Endothelial cell of umbilical vein (primary cell): ENCODE data around the gene NFIL3. TPM values are rescaled to one million over a fixed set of nuclear protein-coding genes. Genes with fewer than 3 reads are reported as not detected.

Experiments
- BruUV-seq: library from RNA; stranded (reverse); fragments of 400-500 nt; replicated peaks from 2 replicates; lab custom pipeline; 2021; lab: Mats Ljungman, UMichigan
- CTCF ChIA-PET: fragments of 300-600, 350-600 bp; sonication (Branson Sonifier 250); formaldehyde crosslinking; loops from one replicate; lab custom pipeline; 2021; ENCODE audit warnings: antibody characterized with exemption, inconsistent platforms; lab: Charles Lee
- POLR2A ChIA-PET: fragments of 300-600, 350-600 bp; sonication (Branson Sonifier 250); formaldehyde crosslinking; loops from one replicate; lab custom pipeline; 2021; ENCODE audit warnings: antibody characterized with exemption, inconsistent platforms; lab: Charles Lee
- DNase-seq: peaks from one replicate; pipeline ENCODE4 v3.0.0-alpha.2; 2011; ENCODE audit warnings: low read depth, low spot score
- FAIRE-seq: peaks from 2 replicates; lab custom pipeline; 2011; peaks lifted over from hg19 to GRCh38; lab: Jason Lieb, UNC
- H2AFZ ChIP-seq: 2 replicates; pipeline ENCODE4 v1.6.0; 2012; ENCODE audit warnings: low read depth, low read length, control low read depth, inconsistent platforms
- H3K27ac ChIP-seq: 2 replicates; pipeline ENCODE4 v1.5.1; 2011; ENCODE audit warnings: low read depth, mild to moderate bottlenecking, control low read depth, low read length, moderate library complexity; ENCODE audit not compliant: insufficient read depth
- H3K27me3 ChIP-seq, 2 experiments: 2 replicates each; pipeline versions ENCODE4 v1.6.0 to v1.6.1; 2011; ENCODE audit warnings: low read length in 2 of 2, mixed read lengths in 1 of 2; ENCODE audit not compliant: control insufficient read depth in 2 of 2, insufficient read depth in 2 of 2
- H3K36me3 ChIP-seq, 2 experiments: 2 replicates in 1 of 2; 3 replicates in 1 of 2; pipeline ENCODE4 v1.5.1; 2011; ENCODE audit warnings: low read length in 2 of 2, mild to moderate bottlenecking in 1 of 2, moderate library complexity in 1 of 2; ENCODE audit not compliant: control insufficient read depth in 2 of 2, insufficient read depth in 2 of 2; ENCODE audit errors: extremely low read depth in 1 of 2
- H3K4me1 ChIP-seq: 3 replicates; pipeline ENCODE4 v1.5.1; 2011; ENCODE audit warnings: mild to moderate bottlenecking, low read length; ENCODE audit not compliant: control insufficient read depth, insufficient read depth; ENCODE audit errors: extremely low read depth
- H3K4me2 ChIP-seq: 2 replicates; pipeline ENCODE4 v1.6.1; 2011; ENCODE audit warnings: low read length, control low read depth, mixed read lengths; ENCODE audit not compliant: insufficient read depth
- H3K4me3 ChIP-seq, 3 experiments: fragments of 200-600 bp in 1 of 3; sonication (generic), shearing (Covaris generic) in 1 of 3; replicated peaks in 1 of 3; 2 replicates each; pipeline ENCODE4 v1.5.1; 2011 to 2016; ENCODE audit warnings: control low read depth in 3 of 3, low read length in 3 of 3, mild to moderate bottlenecking in 2 of 3, inconsistent platforms in 1 of 3, low read depth in 1 of 3, moderate library complexity in 1 of 3; ENCODE audit not compliant: insufficient read depth in 1 of 3
- H3K79me2 ChIP-seq: 2 replicates; pipeline ENCODE4 v1.6.0; 2012; ENCODE audit warnings: low read length, inconsistent platforms; ENCODE audit not compliant: control insufficient read depth, insufficient read depth
- H3K9ac ChIP-seq: replicated peaks from 2 replicates; pipeline ENCODE3; 2011; ENCODE audit warnings: low read length, control low read depth; ENCODE audit not compliant: insufficient read depth; ENCODE audit errors: extremely low read depth
- H3K9me1 ChIP-seq: replicated peaks from 3 replicates; pipeline ENCODE4 v1.6.0; 2011; ENCODE audit warnings: mild to moderate bottlenecking, low read length; ENCODE audit not compliant: control insufficient read depth, insufficient read depth; ENCODE audit errors: extremely low read depth
- H3K9me3 ChIP-seq: replicated peaks from 2 replicates; pipeline ENCODE4 v1.5.1; 2012; ENCODE audit warnings: low read length, inconsistent platforms; ENCODE audit not compliant: control insufficient read depth, insufficient read depth
- H4K20me1 ChIP-seq: replicated peaks from 2 replicates; pipeline ENCODE3; 2011; ENCODE audit warnings: mild to moderate bottlenecking, low read length; ENCODE audit not compliant: control insufficient read depth, insufficient read depth; ENCODE audit errors: extremely low read depth
- CTCF ChIP-seq, 2 donors: IDR thresholded peaks; 1 replicate in 1 of 2; 2 replicates in 1 of 2; pipeline ENCODE4 v1.5.1; 2011; ENCODE audit warnings: low read length in 2 of 2, mild to moderate bottlenecking in 2 of 2, moderate library complexity in 2 of 2, control low read depth in 1 of 2, inconsistent platforms in 1 of 2, low read depth in 1 of 2; ENCODE audit not compliant: insufficient read depth in 1 of 2; ENCODE audit errors: extremely low read depth in 1 of 2
- EZH2 ChIP-seq: IDR thresholded peaks from 2 replicates; pipeline ENCODE4 v1.6.1; 2012; ENCODE audit warnings: borderline replicate concordance, low read depth, mild to moderate bottlenecking, moderate library complexity, low read length, inconsistent platforms; ENCODE audit not compliant: severe bottlenecking
- FOS ChIP-seq: IDR thresholded peaks from 2 replicates; pipeline ENCODE4 v1.6.1; 2011; ENCODE audit warnings: mild to moderate bottlenecking, low read length, moderate library complexity, borderline replicate concordance; ENCODE audit not compliant: insufficient read depth
- GATA2 ChIP-seq: IDR thresholded peaks from 2 replicates; pipeline ENCODE4 v1.7.0; 2011; ENCODE audit warnings: low read depth, mild to moderate bottlenecking, moderate library complexity, mixed read lengths, low read length; ENCODE audit not compliant: insufficient read length, insufficient read depth
- JUN ChIP-seq: IDR thresholded peaks from 2 replicates; pipeline ENCODE4 v1.6.1; 2011; ENCODE audit warnings: borderline replicate concordance, low read depth; ENCODE audit not compliant: insufficient read length, insufficient read depth
- MYC ChIP-seq: IDR thresholded peaks from one replicate; pipeline ENCODE4 v1.6.1; 2011; ENCODE audit warnings: mild to moderate bottlenecking, low read depth, low read length
- POLR2A ChIP-seq: IDR thresholded peaks from 2 replicates; pipeline ENCODE4 v1.6.1; 2012; ENCODE audit warnings: low read depth, mild to moderate bottlenecking, control low read depth, low read length
- POLR2AphosphoS5 ChIP-seq: IDR thresholded peaks from 2 replicates; pipeline ENCODE4 v1.6.1; 2012; ENCODE audit warnings: low read depth, mild to moderate bottlenecking, control low read depth, low read length, moderate library complexity; ENCODE audit not compliant: insufficient read depth
- dilution Hi-C: fragments of 300-500 bp; cut with MboI; formaldehyde crosslinking; loops from one replicate; pipeline ENCODE4 v1.15.0; 2019; ENCODE audit warnings: low sequenced_read_pairs; ENCODE audit not compliant: extremely low pct_ligation_motif_present
- intact Hi-C: fragments of 100-400 bp; cut with micrococcal nuclease; formaldehyde crosslinking; loops from one replicate; pipeline ENCODE4 v1.10.0; 2022
- polyA plus RNA-seq, 4 experiments: library from polyadenylated mRNA; depleted of rRNA in 3 of 4; stranded (reverse) in 3 of 4; unstranded in 1 of 4; fragments of >200 nt; gene quantifications; 2 replicates each; pipeline versions ENCODE4 v1.2.1 to v1.2.3, GENCODE V29; 2011 to 2012; ENCODE audit warnings: missing spikeins in 1 of 4
- total RNA-seq: library from RNA; stranded (reverse); gene quantifications from 2 replicates; pipeline ENCODE4 v1.2.3, GENCODE V29; 2021
- TF ChIP-seq, protein P1 (sequence below): IDR thresholded peaks from 2 replicates; pipeline ENCODE4 v1.6.1; 2011; ENCODE audit not compliant: insufficient read depth, insufficient read length

Gene NFIL3
- total and polyA plus RNA-seq, 2 donors (not counting 3 experiments of a cell fraction or from before 2014, with no cell fraction given): 2.9 to 10.5 TPM

DNA sequence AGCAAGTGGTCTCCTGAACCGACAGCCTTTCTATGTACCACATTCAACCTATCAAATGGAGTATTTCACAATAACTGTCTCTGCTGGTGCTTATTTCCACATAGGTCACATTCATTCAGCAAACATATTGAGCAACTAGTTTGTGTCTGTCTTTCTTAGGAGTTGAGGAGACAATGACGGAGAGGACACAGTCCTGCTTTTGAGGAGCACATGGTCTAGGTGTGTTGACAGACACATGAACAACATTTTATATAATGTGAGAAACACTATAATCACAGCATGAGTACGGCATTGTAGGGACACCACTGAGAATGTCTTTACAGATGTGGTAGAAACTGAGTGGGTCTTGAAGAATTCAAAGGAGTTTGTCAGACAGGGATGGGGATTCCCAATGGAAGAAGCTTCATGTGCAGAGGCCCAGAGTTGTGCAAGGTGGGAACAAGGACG is 28.5 kb downstream of the NFIL3 start:
- no peaks in the 10 kb centered on the region for H3K9me1 ChIP-seq
- no peak for DNase-seq
- no peak overlapping the region for H3K4me3 ChIP-seq
- dilution Hi-C loops (no loop called here), intact Hi-C loops (no loop called here)
- CTCF ChIA-PET: no interaction called here
- TF ChIP-seq GATA2: no peak
- no peak overlapping the region for H3K27ac ChIP-seq
- POLR2A ChIA-PET: no interaction called here
- no peak overlapping the region for H3K4me2 ChIP-seq
- H3K9me3 ChIP-seq: no peaks in the 10 kb centered on the region
- peaks cover 12% of the 10 kb centered on the region for H3K4me1 ChIP-seq
- no peaks in the 10 kb centered on the region for H3K79me2 ChIP-seq
- H2AFZ ChIP-seq: no peak overlapping the region
- no peak for FAIRE-seq
- peaks cover 0 to 3% of the 10 kb centered on the region in 2 experiments for H3K27me3 ChIP-seq
- H4K20me1 ChIP-seq: no peaks in the 10 kb centered on the region
- no TSS peak for BruUV-seq
- no peaks in the 10 kb centered on the region for H3K36me3 ChIP-seq
- H3K9ac ChIP-seq: no peak overlapping the region

- dilution Hi-C loops: no loop called here
- Histone ChIP-seq H3K4me2 (no peak overlapping the region), H3K36me3 (no peaks in the 10 kb centered on the region), H3K4me3 (no peak overlapping the region), H3K79me2 (no peaks in the 10 kb centered on the region), H4K20me1 (no peaks in the 10 kb centered on the region), H3K9me3 (no peaks in the 10 kb centered on the region), H3K9me1 (no peaks in the 10 kb centered on the region), H3K27me3 (peaks cover 0 to 2% of the 10 kb centered on the region in 2 experiments), H3K4me1 (peaks cover 12% of the 10 kb centered on the region), H3K9ac (no peak overlapping the region), H3K27ac (no peak overlapping the region), H2AFZ (no peak overlapping the region)
- ChIA-PET CTCF (no interaction called here), POLR2A (no interaction called here)
- FAIRE-seq: no peak
- TF ChIP-seq GATA2: no peak
- TF ChIP-seq POLR2AphosphoS5: no peak
- no peak for TF ChIP-seq CTCF (IDR thresholded peaks at IDR 0.05; ENCODE audit: extremely low read depth in 1 of 2, insufficient read depth in 1 of 2, low read depth in 1 of 2, low read length in 2 of 2)
- no peak for TF ChIP-seq EZH2
- TF ChIP-seq, protein P1, sequence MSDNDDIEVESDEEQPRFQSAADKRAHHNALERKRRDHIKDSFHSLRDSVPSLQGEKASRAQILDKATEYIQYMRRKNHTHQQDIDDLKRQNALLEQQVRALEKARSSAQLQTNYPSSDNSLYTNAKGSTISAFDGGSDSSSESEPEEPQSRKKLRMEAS: no peak
- no peak for TF ChIP-seq FOS
- TF ChIP-seq MYC: no peak
- TF ChIP-seq POLR2A: no peak
- no peak for TF ChIP-seq JUN
- no peak for DNase-seq
- intact Hi-C loops: no loop called here
- no TSS peak for BruUV-seq
These were observed 29.8 kb downstream of the NFIL3 start for GRCh38 chr9:91393826-91394225.
